DMS114 treated with DMSO at 0.1 percent for 48 hours (cell line): ENCODE data around the gene B3GAT1.

Experiments used
- DNase-seq: peaks from one replicate; lab custom pipeline; 2025; ENCODE audit not compliant: unreplicated experiment; lab: John Stamatoyannopoulos, UW

The B3GAT1 gene

GRCh38 chr11:134392953-134393615 lies 19.0 kb downstream of the B3GAT1 start:
- no peak for DNase-seq

GRCh38 chr11:134391656-134392055 lies 20.4 kb downstream of the B3GAT1 start:
- DNase-seq, result no peak

- no peak for DNase-seq
Observed at GRCh38 chr11:134390706-134391569, 21.1 kb downstream of the B3GAT1 start.

- DNase-seq, result no peak
Observed at GRCh38 chr11:134389464-134390180, 22.4 kb downstream of the B3GAT1 start.

GRCh38 chr11:134388590-134388989 lies 23.5 kb downstream of the B3GAT1 start:
- DNase-seq, result no peak

- no peak for DNase-seq
Observed at GRCh38 chr11:134387501-134387900, 24.5 kb downstream of the B3GAT1 start.

- DNase-seq, result no peak
Observed at GRCh38 chr11:134386945-134387344, 25.1 kb downstream of the B3GAT1 start.

- no peak for DNase-seq
Observed at GRCh38 chr11:134385774-134386565, 26.1 kb downstream of the B3GAT1 start.

- no peak for DNase-seq
Observed at GRCh38 chr11:134385171-134385570, 26.9 kb downstream of the B3GAT1 start.

- DNase-seq, result no peak
Observed at GRCh38 chr11:134384406-134384805, 27.6 kb downstream of the B3GAT1 start.

GRCh38 chr11:134383576-134384221 lies 28.3 kb downstream of the B3GAT1 start:
- DNase-seq, result no peak

GRCh38 chr11:134382830-134383229 lies 29.2 kb downstream of the B3GAT1 start:
- no peak for DNase-seq

- no peak for DNase-seq
Observed at GRCh38 chr11:134382257-134382656, 29.8 kb downstream of the B3GAT1 start.

- DNase-seq, result no peak
Observed at GRCh38 chr11:134380785-134381184, 31.3 kb downstream of the B3GAT1 start.

- DNase-seq, result no peak
Observed at GRCh38 chr11:134380229-134380628, 31.8 kb downstream of the B3GAT1 start.

- DNase-seq, result no peak
Observed at GRCh38 chr11:134379241-134379640, 32.8 kb downstream of the B3GAT1 start.

GRCh38 chr11:134377876-134378275 lies 34.2 kb downstream of the B3GAT1 start:
- DNase-seq, result no peak

GRCh38 chr11:134376150-134376921 lies 35.7 kb downstream of the B3GAT1 start:
- no peak for DNase-seq

GRCh38 chr11:134374891-134375550 lies 37.0 kb downstream of the B3GAT1 start:
- DNase-seq, result no peak
